Spleen (tissue), 7 donors: ENCODE measurements around the gene PLCB1.

Experiments
- CTCF ChIP-seq, 11 experiments: fragments of 200-600 bp in 7 of 11; fragments of 450-650 bp in 4 of 11; sonication (generic) in 4 of 11; IDR thresholded peaks in 8 of 11; conservative IDR thresholded peaks in 3 of 11; 1 replicate in 7 of 11; 2 replicates in 4 of 11; pipeline versions ENCODE4 v1.4.0 to v1.8.0; 2016 to 2021; ENCODE audit warnings: antibody characterized with exemption in 11 of 11, inconsistent platforms in 4 of 11, mild to moderate bottlenecking in 1 of 11
- POLR2A ChIP-seq, 3 donors: fragments of 450-650 bp; IDR thresholded peaks; one replicate each; pipeline ENCODE4 v1.5.1; 2017; ENCODE audit warnings: antibody characterized with exemption in 3 of 3, mild to moderate bottlenecking in 1 of 3
- POLR2AphosphoS5 ChIP-seq, 3 donors: sonication (generic); formaldehyde crosslinking; IDR thresholded peaks; one replicate each; pipeline ENCODE4 v1.5.1; 2017; ENCODE audit warnings: antibody characterized with exemption in 3 of 3
- donor health status: DM: no; HTN: no; CAD: no; lungs with moderate emphysema.
- donor health status: DM: no; HTN: no; CAD: no.
- donor health status: DM: no; HTN: no; CAD: no.

GRCh38 chr20:8406391-8406790 lies 274.3 kb downstream of the PLCB1 start:
- TF ChIP-seq CTCF (IDR thresholded peaks at IDR 0.05 in 8 of 11, conservative IDR thresholded peaks at IDR 0.05 in 3 of 11) (no peak), POLR2A (IDR thresholded peaks at IDR 0.05) (no peak), POLR2AphosphoS5 (IDR thresholded peaks at IDR 0.05) (no peak)
